Mesendoderm (in vitro differentiated cells): Measurements from ENCODE around the gene DDIT4.
"Not testable (repeated sequence)": the region's sequence is repeated elsewhere in the genome, so short reads cannot be mapped to it uniquely, and the experiment has no call there.

Source experiments
- DNase-seq: peaks from one replicate; pipeline ENCODE4 v3.0.0; 2013
- H2AK5ac ChIP-seq: 2 replicates; pipeline ENCODE4 v1.6.1; 2013; ENCODE audit warnings: low read length, inconsistent platforms
- H2BK120ac ChIP-seq: 2 replicates; pipeline ENCODE4 v1.6.1; 2013; ENCODE audit warnings: low read depth, mild to moderate bottlenecking, low read length, moderate library complexity, mixed read lengths
- H2BK15ac ChIP-seq: replicated peaks from 2 replicates; pipeline ENCODE4 v1.6.1; 2013; ENCODE audit warnings: low read depth, mild to moderate bottlenecking, moderate library complexity
- H2BK5ac ChIP-seq: 2 replicates; pipeline ENCODE4 v1.6.1; 2013; ENCODE audit warnings: low read length, inconsistent platforms
- H3K18ac ChIP-seq: 2 replicates; pipeline ENCODE4 v1.6.1; 2013; ENCODE audit warnings: mild to moderate bottlenecking, low read length, mixed read lengths
- H3K23ac ChIP-seq: one replicate; pipeline ENCODE4 v1.6.1; 2013; ENCODE audit warnings: low read length
- H3K27ac ChIP-seq: 2 replicates; pipeline ENCODE4 v1.5.1; 2013; ENCODE audit warnings: low read depth, mild to moderate bottlenecking, inconsistent platforms, low read length, moderate library complexity
- H3K27me3 ChIP-seq: 2 replicates; pipeline ENCODE4 v1.6.1; 2013; ENCODE audit warnings: low read length, control low read depth, mild to moderate bottlenecking, inconsistent platforms; ENCODE audit not compliant: insufficient read depth, poor library complexity
- H3K36me3 ChIP-seq: 2 replicates; pipeline ENCODE4 v1.6.1; 2013; ENCODE audit warnings: low read length, inconsistent platforms; ENCODE audit not compliant: control insufficient read depth, insufficient read depth
- H3K4ac ChIP-seq: one replicate; pipeline ENCODE4 v1.6.1; 2013; ENCODE audit warnings: low read depth, mild to moderate bottlenecking, low read length, moderate library complexity
- H3K4me1 ChIP-seq: 2 replicates; pipeline ENCODE4 v1.6.1; 2013; ENCODE audit warnings: low read depth, low read length, inconsistent platforms; ENCODE audit not compliant: control insufficient read depth
- H3K4me2 ChIP-seq: 2 replicates; pipeline ENCODE4 v1.6.1; 2013; ENCODE audit warnings: low read length
- H3K4me3 ChIP-seq: 2 replicates; pipeline ENCODE4 v1.5.1; 2013; ENCODE audit warnings: mild to moderate bottlenecking, low read length
- H3K56ac ChIP-seq: one replicate; pipeline ENCODE4 v1.6.1; 2013; ENCODE audit warnings: low read length
- H3K79me1 ChIP-seq: 2 replicates; pipeline ENCODE4 v1.6.1; 2013; ENCODE audit warnings: low read length, inconsistent platforms
- H3K79me2 ChIP-seq: 2 replicates; pipeline ENCODE4 v1.6.1; 2013; ENCODE audit warnings: mild to moderate bottlenecking, low read length; ENCODE audit not compliant: control insufficient read depth, insufficient read depth
- H3K9ac ChIP-seq: 2 replicates; pipeline ENCODE4 v1.6.1; 2013; ENCODE audit warnings: low read length, inconsistent platforms
- H4K5ac ChIP-seq: one replicate; pipeline ENCODE4 v1.6.1; 2013; ENCODE audit warnings: low read length
- H4K8ac ChIP-seq: one replicate; pipeline ENCODE4 v1.6.1; 2013; ENCODE audit warnings: low read depth, mild to moderate bottlenecking, control low read depth, low read length, moderate library complexity
- WGBS: extraction: QIAGEN DNeasy Blood & Tissue Kit; methylation state at CpG from one replicate; pipeline ENCODE4 v1.1.7; 2013; ENCODE audit warnings: low lambda C conversion rate, missing lambda C conversion rate; ENCODE audit not compliant: insufficient coverage; ENCODE audit errors: extremely low coverage; 5-methylcytosine and 5-hydroxymethylcytosine counted together

Gene DDIT4

DNA sequence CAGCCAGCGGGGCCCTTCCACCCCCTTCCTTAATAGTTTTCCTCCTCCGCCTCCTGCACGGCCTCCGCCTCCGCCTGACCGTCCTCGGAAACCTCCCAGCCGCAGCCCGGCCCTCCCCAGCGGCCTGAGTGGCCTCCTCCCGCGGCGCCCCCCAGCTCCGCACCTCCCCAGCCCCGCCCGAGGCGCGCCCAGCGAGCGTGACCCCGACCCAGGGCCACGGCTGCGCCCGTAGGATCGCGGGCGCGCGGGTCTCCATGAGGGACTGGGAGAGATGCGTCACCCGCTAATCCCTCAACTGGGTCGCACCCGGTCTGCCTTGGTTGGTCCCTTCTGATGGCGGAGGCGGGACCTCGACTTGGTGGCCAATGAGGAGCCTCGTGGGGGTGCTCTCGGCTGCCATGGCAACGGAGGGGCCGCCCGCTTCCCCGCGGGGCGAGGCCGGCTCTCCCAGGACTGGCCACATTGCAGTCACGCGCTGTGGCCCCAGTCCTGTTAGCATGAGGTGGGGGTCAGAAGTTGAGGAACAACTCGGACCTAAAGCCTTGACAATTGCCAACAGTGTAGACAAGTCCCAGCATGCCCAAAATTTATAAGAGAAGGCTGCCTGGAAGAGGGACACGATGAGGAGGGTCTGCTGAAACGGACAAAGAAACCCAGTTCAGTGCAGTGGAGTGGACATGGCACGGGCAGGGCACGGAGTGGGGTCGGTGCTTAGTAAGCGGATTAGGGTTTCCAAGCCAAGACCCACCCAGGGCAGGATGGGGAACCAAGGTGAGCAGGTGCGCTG, 24.3 kb downstream of the DDIT4 start:
- Histone ChIP-seq H2BK120ac (no peak overlapping the region), H3K4me3 (peak overlapping the region; percentile 42), H3K27me3 (no peaks in the 10 kb centered on the region), H3K9ac (peak overlapping the region; percentile 70), H2BK15ac (no peak overlapping the region), H3K18ac (peak overlapping the region; percentile 61), H3K4ac (no peak overlapping the region), H3K4me1 (peaks cover 1% of the 10 kb centered on the region), H3K4me2 (peak overlapping the region; percentile 58), H3K79me1 (no peaks in the 10 kb centered on the region), H3K23ac (no peak overlapping the region), H3K56ac (peak overlapping the region; percentile 86), H4K5ac (no peak overlapping the region), H2BK5ac (peak overlapping the region; percentile 32), H3K27ac (no peak overlapping the region), H3K36me3 (no peaks in the 10 kb centered on the region), H4K8ac (no peak overlapping the region), H3K79me2 (no peaks in the 10 kb centered on the region), H2AK5ac (peak overlapping the region; percentile 85)
- no CpG with 5 or more reads among the region's 55 CpGs for WGBS
- DNase-seq, result peak; percentile 99

DNA sequence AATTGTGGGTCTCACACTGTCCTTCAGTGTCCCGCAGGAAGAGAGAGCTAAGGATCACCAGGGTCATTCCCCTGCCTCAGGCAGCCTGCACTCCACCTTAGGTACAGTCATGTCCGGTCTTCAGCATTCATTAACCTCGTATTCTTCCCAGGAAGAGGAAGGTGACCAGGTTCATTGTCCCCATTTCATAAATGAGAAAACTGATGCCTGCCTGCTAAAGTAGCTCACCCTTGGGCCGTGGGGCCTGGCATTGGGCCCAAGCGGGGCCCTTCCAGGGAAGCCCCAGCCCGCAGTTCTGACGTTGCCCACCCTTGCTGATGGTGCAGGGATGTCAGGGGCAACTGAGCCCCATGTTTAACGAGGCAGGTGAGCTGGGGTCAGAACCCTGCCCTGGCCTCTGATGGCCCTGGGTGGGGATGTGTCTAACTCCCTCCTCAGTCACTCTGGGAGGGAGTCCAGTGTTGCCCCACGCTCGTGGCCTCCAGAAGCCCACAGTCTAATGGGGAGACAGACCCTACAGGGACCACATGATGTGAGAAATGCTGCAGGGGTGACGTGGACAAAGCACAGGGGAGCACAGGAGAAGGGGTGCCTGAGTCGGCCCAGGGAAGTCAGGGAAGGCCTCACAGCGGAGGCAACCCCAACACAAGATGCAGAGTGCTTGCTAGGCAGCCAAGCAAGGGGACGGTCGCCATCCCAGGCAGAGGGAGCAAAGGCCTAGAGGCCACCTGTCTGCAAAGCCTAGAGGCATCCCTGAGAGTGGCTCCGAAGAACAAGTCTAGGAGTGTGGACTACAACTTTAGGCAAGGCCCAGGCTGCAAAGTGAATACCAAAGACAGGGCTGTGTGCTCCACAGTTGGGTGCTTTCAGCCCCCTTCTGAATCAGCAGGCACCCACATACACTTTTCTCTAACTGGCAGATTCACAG, 25.1 kb downstream of the DDIT4 start:
- H3K4ac ChIP-seq, result no peak overlapping the region
- no peak overlapping the region for H3K27ac ChIP-seq
- H3K18ac ChIP-seq, result no peak overlapping the region
- peak overlapping the region; percentile 2 for H3K9ac ChIP-seq
- H4K5ac ChIP-seq, result no peak overlapping the region
- H3K4me1 ChIP-seq, result peaks cover 1% of the 10 kb centered on the region
- no peaks in the 10 kb centered on the region for H3K79me2 ChIP-seq
- no peaks in the 10 kb centered on the region for H3K27me3 ChIP-seq
- H3K56ac ChIP-seq, result peak overlapping the region; percentile 67
- H2BK15ac ChIP-seq, result no peak overlapping the region
- DNase-seq, result no peak
- no peak overlapping the region for H3K23ac ChIP-seq
- H3K36me3 ChIP-seq, result no peaks in the 10 kb centered on the region
- H4K8ac ChIP-seq, result no peak overlapping the region
- WGBS, result no CpG with 5 or more reads among the region's 16 CpGs
- H3K4me3 ChIP-seq, result no peak overlapping the region
- H2BK5ac ChIP-seq, result peak overlapping the region; percentile 32
- peak overlapping the region; percentile 85 for H2AK5ac ChIP-seq
- no peak overlapping the region for H3K4me2 ChIP-seq
- H2BK120ac ChIP-seq, result no peak overlapping the region
- H3K79me1 ChIP-seq, result no peaks in the 10 kb centered on the region

- Histone ChIP-seq H3K27me3 (no peaks in the 10 kb centered on the region), H2BK120ac (no peak overlapping the region), H3K9ac (no peak overlapping the region), H3K4me1 (no peaks in the 10 kb centered on the region), H3K4me3 (no peak overlapping the region), H3K18ac (no peak overlapping the region), H4K5ac (no peak overlapping the region), H4K8ac (no peak overlapping the region), H3K36me3 (no peaks in the 10 kb centered on the region), H3K23ac (no peak overlapping the region), H3K4me2 (no peak overlapping the region), H3K79me2 (no peaks in the 10 kb centered on the region), H3K27ac (no peak overlapping the region), H3K56ac (no peak overlapping the region), H3K79me1 (no peaks in the 10 kb centered on the region), H3K4ac (no peak overlapping the region), H2BK15ac (no peak overlapping the region), H2AK5ac (no peak overlapping the region), H2BK5ac (no peak overlapping the region)
- no CpG with 5 or more reads among the region's 8 CpGs for WGBS
- DNase-seq, result no peak
These were observed 29.9 kb downstream of the DDIT4 start for GRCh38 chr10:72303424-72304128.

DNA sequence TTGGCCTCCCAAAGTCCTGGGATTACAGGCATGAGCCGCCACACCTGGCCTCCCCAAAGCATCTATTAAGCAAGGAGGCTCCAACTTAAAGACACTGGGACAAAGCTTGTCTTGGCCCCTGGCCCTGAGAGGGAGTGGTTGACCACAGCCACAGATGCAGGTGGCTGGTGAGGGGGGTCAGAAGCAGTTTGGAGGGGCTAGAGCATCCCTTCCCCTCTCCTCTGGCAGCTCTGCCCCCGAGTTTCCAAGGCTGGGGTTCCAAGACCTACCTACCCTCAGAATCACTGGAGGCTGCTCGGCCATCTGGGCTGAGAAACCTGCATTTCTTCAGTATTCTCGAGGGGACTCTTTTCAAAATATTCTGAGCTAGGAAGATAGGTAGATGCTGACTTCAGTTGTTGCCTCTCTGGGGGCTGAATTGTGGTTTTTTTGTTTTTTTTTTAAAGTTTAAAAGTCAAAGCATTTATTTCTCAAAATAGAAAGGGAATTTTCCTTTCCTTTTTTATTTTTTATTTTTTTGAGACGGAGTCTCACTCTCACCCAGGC, 32.6 kb downstream of the DDIT4 start:
- no CpG with 5 or more reads among the region's 5 CpGs for WGBS
- H3K4me1 ChIP-seq, result no peaks in the 10 kb centered on the region
- H3K56ac ChIP-seq, result no peak overlapping the region
- no peak overlapping the region for H3K4me2 ChIP-seq
- no peak overlapping the region for H3K27ac ChIP-seq
- H3K9ac ChIP-seq, result no peak overlapping the region
- no peak overlapping the region for H4K8ac ChIP-seq
- H3K4me3 ChIP-seq, result no peak overlapping the region
- no peak overlapping the region for H2AK5ac ChIP-seq
- no peaks in the 10 kb centered on the region for H3K79me2 ChIP-seq
- no peak for DNase-seq
- H3K23ac ChIP-seq, result no peak overlapping the region
- no peak overlapping the region for H2BK120ac ChIP-seq
- H3K4ac ChIP-seq, result no peak overlapping the region
- no peak overlapping the region for H2BK15ac ChIP-seq
- no peak overlapping the region for H4K5ac ChIP-seq
- H3K36me3 ChIP-seq, result no peaks in the 10 kb centered on the region
- H3K18ac ChIP-seq, result no peak overlapping the region
- no peaks in the 10 kb centered on the region for H3K27me3 ChIP-seq
- no peak overlapping the region for H2BK5ac ChIP-seq
- no peaks in the 10 kb centered on the region for H3K79me1 ChIP-seq

DNA sequence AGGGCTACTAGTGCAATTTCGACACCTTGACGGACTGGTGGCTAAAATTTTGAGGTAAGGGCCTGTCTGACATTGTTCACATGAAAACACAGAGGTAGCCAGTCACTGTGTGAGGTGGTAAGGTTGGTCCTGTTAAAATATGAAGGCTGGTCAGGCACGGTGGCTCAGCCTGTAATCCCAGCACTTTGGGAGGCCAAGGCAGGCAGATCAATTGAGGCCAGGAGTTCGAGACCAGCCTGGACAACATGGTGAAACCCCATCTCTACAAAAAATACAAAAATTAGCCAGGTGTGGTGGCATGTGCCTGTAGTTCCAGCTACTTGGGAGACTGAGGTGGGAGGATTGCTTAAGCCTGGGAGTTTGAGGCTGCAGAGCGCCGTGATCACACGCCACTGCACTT, 34.0 kb downstream of the DDIT4 start:
- H3K36me3 ChIP-seq, H3K4me1 ChIP-seq, DNase-seq, H2BK120ac ChIP-seq, H3K23ac ChIP-seq, H3K27ac ChIP-seq, H3K4ac ChIP-seq, H2BK15ac ChIP-seq, H3K4me3 ChIP-seq, H3K18ac ChIP-seq, H2BK5ac ChIP-seq, H2AK5ac ChIP-seq, H3K27me3 ChIP-seq, H3K79me2 ChIP-seq, H3K4me2 ChIP-seq, H3K79me1 ChIP-seq, H3K9ac ChIP-seq, H3K56ac ChIP-seq, H4K5ac ChIP-seq, H4K8ac ChIP-seq: not testable (repeated sequence)
- WGBS, result no CpG with 5 or more reads among the region's 7 CpGs
